Measurements from ENCODE around the gene GRB10. TPM values are rescaled to one million over a fixed set of nuclear protein-coding genes. Genes with fewer than 3 reads are reported as not detected.

GRB10 gene
- total RNA-seq, 5 donors from 2014 or later (not counting 1 experiment from before 2014, with no cell fraction given), result 7.1 to 11.1 (median 10.1) TPM

DNA sequence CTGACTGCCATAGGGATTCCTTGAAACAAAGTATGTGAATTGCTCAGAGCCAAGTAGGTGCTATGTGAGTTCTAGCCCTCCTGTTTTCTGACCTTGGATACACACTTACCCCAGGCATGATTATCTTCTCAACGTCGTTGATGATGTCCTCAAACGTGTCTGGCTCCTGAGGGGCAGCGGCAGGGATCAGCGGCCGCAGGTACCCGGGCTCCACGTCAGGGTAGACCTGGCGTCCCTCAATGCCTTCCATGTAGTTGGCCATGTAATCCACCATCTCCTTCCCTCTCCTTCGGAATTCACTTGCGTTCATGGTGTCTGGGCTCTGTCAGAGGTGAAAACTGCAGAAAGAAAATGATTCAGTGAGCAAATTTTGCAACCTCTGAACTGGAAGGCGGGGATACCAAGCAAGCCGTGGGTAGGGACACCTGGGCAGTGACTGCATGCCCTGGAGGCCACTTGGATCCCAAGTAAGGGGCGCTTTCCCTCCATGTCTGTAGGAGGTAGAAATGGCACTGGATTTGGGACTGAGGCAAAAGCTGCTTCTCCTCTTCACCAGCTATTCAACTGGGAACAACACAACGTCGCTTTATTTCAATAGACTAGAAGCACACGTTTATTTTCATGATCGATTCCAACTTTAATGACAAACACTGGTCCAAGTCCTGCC is 238.8 kb downstream of the GRB10 start:
- H3K4me3 ChIP-seq (ENCODE audit: control insufficient read depth in 1 of 2, extremely low read depth in 1 of 2, low read length in 1 of 2), result no peak overlapping the region
- CTCF ChIA-PET, result no interaction called here
- no peaks in the 10 kb centered on the region for H3K9me3 Mint-ChIP-seq
- H3K9me3 ChIP-seq, result no peaks in the 10 kb centered on the region
- no peak overlapping the region for H3K27ac Mint-ChIP-seq
- ATAC-seq (replicated peaks in 1 of 4) (no peak), DNase-seq (no peak)
- peaks cover 0 to 1% of the 10 kb centered on the region in 2 donors for H3K27me3 Mint-ChIP-seq
- no peaks in the 10 kb centered on the region for H3K4me1 ChIP-seq (ENCODE audit: control insufficient read depth in 1 of 2, extremely low read depth in 1 of 2, insufficient read depth in 2 of 2, low read length in 2 of 2)
- WGBS (ENCODE audit: insufficient coverage), result 84% methylated on average over 10 of the region's 18 CpGs
- no peak overlapping the region for H3K27ac ChIP-seq (ENCODE audit: low read length)
- H3K36me3 ChIP-seq (ENCODE audit: control insufficient read depth in 2 of 2, extremely low read depth in 1 of 2, insufficient read depth in 1 of 2, low read length in 1 of 2), result no peaks in the 10 kb centered on the region
- POLR2A ChIA-PET, result no interaction called here
- no peaks in the 10 kb centered on the region for H3K36me3 Mint-ChIP-seq
- peaks cover 0 to 8% of the 10 kb centered on the region in 2 experiments for H3K27me3 ChIP-seq (replicated peaks in 1 of 2; ENCODE audit: control insufficient read depth in 2 of 2, extremely low read depth in 1 of 2, insufficient read depth in 2 of 2, low read length in 1 of 2)
- H3K4me1 Mint-ChIP-seq, result no peaks in the 10 kb centered on the region
- H3K4me3 Mint-ChIP-seq, result no peak overlapping the region

DNA sequence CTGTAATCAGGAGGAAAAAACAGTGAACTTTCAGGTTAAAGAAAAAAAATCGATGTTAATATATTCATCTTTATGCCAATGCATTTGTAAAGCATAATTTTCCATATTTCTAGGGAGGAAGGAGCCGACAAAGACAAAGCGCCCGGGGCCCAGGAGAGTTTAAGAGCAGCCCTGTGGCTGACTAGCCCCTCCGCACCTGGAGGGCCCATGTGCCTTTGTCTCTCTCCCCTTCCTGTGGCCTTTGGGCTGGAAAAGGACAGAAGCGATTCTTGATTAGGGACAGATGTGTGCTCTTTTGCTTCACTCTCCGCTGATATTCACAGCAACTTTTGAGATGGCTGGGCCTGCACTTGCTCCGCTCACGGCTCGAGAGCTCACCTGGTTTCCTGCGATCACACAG is 240.6 kb downstream of the GRB10 start:
- no peak for DNase-seq
- H3K36me3 Mint-ChIP-seq, result no peaks in the 10 kb centered on the region
- Histone ChIP-seq H3K4me1 (ENCODE audit: control insufficient read depth in 1 of 2, extremely low read depth in 1 of 2, insufficient read depth in 2 of 2, low read length in 2 of 2) (no peaks in the 10 kb centered on the region), H3K4me3 (ENCODE audit: control insufficient read depth in 1 of 2, extremely low read depth in 1 of 2, low read length in 1 of 2) (no peak overlapping the region), H3K9me3 (no peaks in the 10 kb centered on the region), H3K36me3 (ENCODE audit: control insufficient read depth in 2 of 2, extremely low read depth in 1 of 2, insufficient read depth in 1 of 2, low read length in 1 of 2) (no peaks in the 10 kb centered on the region), H3K27me3 (replicated peaks in 1 of 2; ENCODE audit: control insufficient read depth in 2 of 2, extremely low read depth in 1 of 2, insufficient read depth in 2 of 2, low read length in 1 of 2) (peaks cover 0 to 8% of the 10 kb centered on the region in 2 experiments), H3K27ac (ENCODE audit: low read length) (no peak overlapping the region)
- 95% methylated on average over 9 of the region's 11 CpGs for WGBS (ENCODE audit: insufficient coverage)
- no peak overlapping the region for H3K4me3 Mint-ChIP-seq
- ChIA-PET POLR2A (no interaction called here), CTCF (no interaction called here)
- H3K27me3 Mint-ChIP-seq, result peaks cover 0 to 1% of the 10 kb centered on the region in 2 donors
- H3K9me3 Mint-ChIP-seq, result no peaks in the 10 kb centered on the region
- no peak overlapping the region for H3K27ac Mint-ChIP-seq
- no peak for ATAC-seq (replicated peaks in 1 of 4)
- H3K4me1 Mint-ChIP-seq, result no peaks in the 10 kb centered on the region

DNA sequence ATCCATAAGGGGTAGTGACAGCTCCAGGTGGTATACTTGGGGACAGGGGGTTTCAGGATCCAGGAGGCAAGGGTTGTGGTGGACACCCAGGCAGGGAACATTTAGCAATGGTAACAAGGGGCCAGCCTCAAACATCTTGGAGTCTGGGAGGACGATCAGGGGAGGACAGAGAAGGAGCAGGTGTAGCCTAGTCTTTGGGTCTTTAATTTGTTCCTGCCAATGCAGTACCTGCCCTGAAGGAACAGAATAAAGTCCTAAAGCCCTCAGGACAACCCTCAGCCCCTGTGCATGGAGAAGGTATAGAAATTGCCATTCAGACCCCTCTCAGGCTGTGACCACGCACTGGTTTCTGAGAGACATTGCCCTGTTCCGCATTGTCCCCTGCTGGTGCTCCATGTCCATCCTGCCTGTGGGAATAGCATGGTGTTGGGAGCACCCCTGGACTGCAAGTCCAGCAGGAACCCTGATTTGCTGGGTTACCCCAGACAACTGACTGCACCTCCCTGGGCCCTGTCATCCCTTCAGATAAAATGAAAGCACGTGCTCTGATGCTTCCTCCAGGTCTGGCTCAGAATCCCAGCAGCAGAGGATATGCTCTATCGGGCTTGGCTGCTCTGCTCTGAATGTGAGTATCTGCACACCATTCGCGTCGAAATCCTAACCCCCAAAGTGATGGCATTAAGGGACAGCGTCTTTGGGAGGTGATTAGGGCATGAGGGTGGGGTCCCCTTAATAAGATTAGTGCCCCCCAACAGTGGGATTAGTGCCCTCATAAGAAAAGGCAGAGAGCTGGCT is 241.7 kb downstream of the GRB10 start:
- CTCF ChIA-PET, result no interaction called here
- H3K36me3 ChIP-seq (ENCODE audit: control insufficient read depth in 2 of 2, extremely low read depth in 1 of 2, insufficient read depth in 1 of 2, low read length in 1 of 2), result no peaks in the 10 kb centered on the region
- no peak overlapping the region for H3K27ac ChIP-seq (ENCODE audit: low read length)
- H3K4me1 ChIP-seq (ENCODE audit: control insufficient read depth in 1 of 2, extremely low read depth in 1 of 2, insufficient read depth in 2 of 2, low read length in 2 of 2), result no peaks in the 10 kb centered on the region
- Mint-ChIP-seq H3K27ac (peak overlapping the region in 1 of 2 donors; percentile 15), H3K36me3 (no peaks in the 10 kb centered on the region), H3K4me3 (no peak overlapping the region), H3K9me3 (no peaks in the 10 kb centered on the region), H3K4me1 (no peaks in the 10 kb centered on the region), H3K27me3 (peaks cover 0 to 1% of the 10 kb centered on the region in 2 donors)
- no peak overlapping the region for H3K4me3 ChIP-seq (ENCODE audit: control insufficient read depth in 1 of 2, extremely low read depth in 1 of 2, low read length in 1 of 2)
- no peak for DNase-seq
- 93% methylated on average over 5 of the region's 9 CpGs for WGBS (ENCODE audit: insufficient coverage)
- H3K27me3 ChIP-seq (replicated peaks in 1 of 2; ENCODE audit: control insufficient read depth in 2 of 2, extremely low read depth in 1 of 2, insufficient read depth in 2 of 2, low read length in 1 of 2), result peaks cover 0 to 8% of the 10 kb centered on the region in 2 experiments
- ATAC-seq (replicated peaks in 1 of 4), result no peak
- H3K9me3 ChIP-seq, result no peaks in the 10 kb centered on the region
- POLR2A ChIA-PET, result no interaction called here

Other genes starting within 250 kb of the GRB10 start
- not detected for gene DDC, start 217.5 kb downstream of the GRB10 start, total RNA-seq